ENCODE results near the gene PPP3R1. TPM values are rescaled to one million over a fixed set of nuclear protein-coding genes. Genes with fewer than 3 reads are reported as not detected.
A peak's percentile ranks its signal among the peaks of the same experiment; 100 is the strongest.

The PPP3R1 gene
- total and polyA plus RNA-seq, 12 donors, result 11.8 to 169 (median 52.1) TPM

DNA sequence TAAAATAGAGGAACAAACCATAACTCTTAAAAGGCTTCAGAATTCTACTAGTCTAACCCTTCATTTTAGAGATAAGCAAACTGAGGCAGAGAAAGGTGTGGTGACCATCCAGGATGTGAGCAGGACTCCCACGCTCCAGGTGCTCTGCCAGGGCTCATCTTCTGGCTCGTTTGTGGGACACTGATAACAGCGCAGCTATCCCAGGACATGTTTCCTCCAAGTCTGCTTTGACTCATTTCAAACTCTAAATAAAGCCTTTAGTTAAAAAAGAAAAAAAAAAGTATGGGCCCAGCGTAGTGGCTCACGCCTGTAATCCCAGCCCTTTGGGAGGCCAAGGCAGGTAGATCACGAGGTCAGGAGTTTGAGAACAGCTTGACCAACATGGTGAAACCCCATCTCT, 39.0 kb upstream of the PPP3R1 start:
- Histone ChIP-seq H3K4me1 (replicated peaks in 1 of 2) (peaks cover 0 to 12% of the 10 kb centered on the region in 2 donors), H3K9me3 (replicated peaks in 1 of 3) (no peaks in the 10 kb centered on the region), H3K4me3 (no peak overlapping the region), H3K36me3 (replicated peaks in 1 of 2) (no peaks in the 10 kb centered on the region), H3K27ac (peak overlapping the region in 1 of 5 donors; percentile 3), H3K27me3 (no peaks in the 10 kb centered on the region)
- TF ChIP-seq, protein P1, sequence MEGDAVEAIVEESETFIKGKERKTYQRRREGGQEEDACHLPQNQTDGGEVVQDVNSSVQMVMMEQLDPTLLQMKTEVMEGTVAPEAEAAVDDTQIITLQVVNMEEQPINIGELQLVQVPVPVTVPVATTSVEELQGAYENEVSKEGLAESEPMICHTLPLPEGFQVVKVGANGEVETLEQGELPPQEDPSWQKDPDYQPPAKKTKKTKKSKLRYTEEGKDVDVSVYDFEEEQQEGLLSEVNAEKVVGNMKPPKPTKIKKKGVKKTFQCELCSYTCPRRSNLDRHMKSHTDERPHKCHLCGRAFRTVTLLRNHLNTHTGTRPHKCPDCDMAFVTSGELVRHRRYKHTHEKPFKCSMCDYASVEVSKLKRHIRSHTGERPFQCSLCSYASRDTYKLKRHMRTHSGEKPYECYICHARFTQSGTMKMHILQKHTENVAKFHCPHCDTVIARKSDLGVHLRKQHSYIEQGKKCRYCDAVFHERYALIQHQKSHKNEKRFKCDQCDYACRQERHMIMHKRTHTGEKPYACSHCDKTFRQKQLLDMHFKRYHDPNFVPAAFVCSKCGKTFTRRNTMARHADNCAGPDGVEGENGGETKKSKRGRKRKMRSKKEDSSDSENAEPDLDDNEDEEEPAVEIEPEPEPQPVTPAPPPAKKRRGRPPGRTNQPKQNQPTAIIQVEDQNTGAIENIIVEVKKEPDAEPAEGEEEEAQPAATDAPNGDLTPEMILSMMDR (IDR thresholded peaks at IDR 0.05), result no peak
- no peak for TF ChIP-seq POLR2A (IDR thresholded peaks at IDR 0.05)
- 69 to 81% (median 75%) methylated on average over 6 of the region's 6 CpGs for WGBS, 4 donors
- intact Hi-C loops (cut with DNase I), result no loop called here
- DNase-seq, result no peak

DNA sequence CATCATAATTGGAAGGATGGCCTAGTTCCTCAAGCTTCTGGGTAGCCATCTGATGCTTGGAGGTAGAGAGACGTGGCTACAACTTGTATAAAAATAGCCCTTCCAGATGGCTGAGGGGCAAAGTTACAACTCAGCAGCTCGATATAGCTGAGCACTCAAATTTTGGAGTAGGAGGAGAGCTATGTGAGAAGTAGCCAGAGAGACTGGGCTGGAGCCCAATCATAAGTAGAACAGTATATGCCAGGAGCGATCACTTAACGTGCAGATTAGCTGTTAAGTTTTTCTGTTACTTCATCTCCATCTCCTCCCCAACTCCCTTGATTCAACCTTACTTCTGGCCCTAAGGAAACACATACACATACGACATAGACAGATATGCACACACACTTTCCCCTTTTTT, 38.6 kb upstream of the PPP3R1 start:
- no peaks in the 10 kb centered on the region for H3K9me3 ChIP-seq (replicated peaks in 1 of 3)
- H3K27me3 ChIP-seq, result no peaks in the 10 kb centered on the region
- peaks cover 0 to 12% of the 10 kb centered on the region in 2 donors for H3K4me1 ChIP-seq (replicated peaks in 1 of 2)
- 41 to 72% (median 59%) methylated on average over 5 of the region's 5 CpGs for WGBS, 4 donors
- H3K36me3 ChIP-seq (replicated peaks in 1 of 2), result no peaks in the 10 kb centered on the region
- intact Hi-C loops (cut with DNase I), result no loop called here
- peak overlapping the region in 1 of 5 donors; percentile 3 for H3K27ac ChIP-seq
- H3K4me3 ChIP-seq, result no peak overlapping the region
- TF ChIP-seq, protein P1 (IDR thresholded peaks at IDR 0.05), result no peak
- no peak for TF ChIP-seq POLR2A (IDR thresholded peaks at IDR 0.05)
- peak in 1 of 7 donors; percentile 7 for DNase-seq

DNA sequence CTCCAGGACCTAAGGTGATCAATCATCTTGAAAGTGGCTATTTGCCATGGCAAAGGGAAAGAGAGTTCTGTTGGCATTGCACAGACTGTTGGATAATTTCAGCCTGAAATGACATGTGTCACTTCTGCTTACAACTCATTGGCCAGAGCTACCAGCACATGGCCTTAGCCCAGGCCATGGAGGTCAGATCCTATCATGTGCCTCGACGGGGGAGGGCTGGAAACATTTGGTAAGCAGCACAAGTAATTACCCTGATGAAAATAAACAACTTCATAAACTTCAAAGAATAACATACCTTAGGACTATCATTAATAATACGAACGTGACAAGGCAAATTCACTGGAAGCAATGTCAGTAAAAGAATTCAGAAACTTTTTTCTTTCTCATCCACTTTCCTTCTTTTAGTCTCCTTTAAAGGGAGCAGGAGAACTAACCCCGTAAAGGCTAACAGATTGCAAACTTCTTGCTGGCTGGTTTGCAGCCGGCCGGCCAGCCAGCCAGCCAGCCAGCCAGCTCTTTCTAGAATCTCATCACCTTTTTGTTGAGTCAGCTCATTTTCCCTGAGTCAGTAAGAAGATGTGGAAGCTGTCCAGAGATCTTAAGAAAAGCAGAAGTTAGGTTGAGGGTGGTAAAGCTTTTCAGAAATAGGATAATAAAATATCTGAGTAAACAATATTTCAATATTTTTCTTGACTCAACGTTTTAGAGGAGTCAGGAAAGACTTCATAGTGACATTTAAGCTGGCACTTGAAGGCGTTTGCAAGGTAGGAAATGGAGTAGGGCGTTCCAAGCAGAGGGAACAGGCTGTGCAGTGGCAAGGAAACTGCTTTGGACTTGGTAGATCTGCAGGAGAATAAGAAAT, 35.5 kb upstream of the PPP3R1 start:
- no peaks in the 10 kb centered on the region for H3K9me3 ChIP-seq (replicated peaks in 1 of 3)
- no peak overlapping the region for H3K4me3 ChIP-seq
- peaks cover 0 to 20% of the 10 kb centered on the region in 2 donors for H3K4me1 ChIP-seq (replicated peaks in 1 of 2)
- intact Hi-C loops (cut with DNase I), result no loop called here
- TF ChIP-seq, protein P1 (IDR thresholded peaks at IDR 0.05), result no peak
- TF ChIP-seq POLR2A (IDR thresholded peaks at IDR 0.05), result no peak
- H3K36me3 ChIP-seq (replicated peaks in 1 of 2), result no peaks in the 10 kb centered on the region
- WGBS, 4 donors, result 31 to 37% (median 34%) methylated on average over 10 of the region's 10 CpGs
- peak overlapping the region in 3 of 5 donors; percentile 18 to 64 (median 40) for H3K27ac ChIP-seq
- DNase-seq, result peak in 5 of 7 donors; percentile 23 to 56 (median 32)
- no peaks in the 10 kb centered on the region for H3K27me3 ChIP-seq

DNA sequence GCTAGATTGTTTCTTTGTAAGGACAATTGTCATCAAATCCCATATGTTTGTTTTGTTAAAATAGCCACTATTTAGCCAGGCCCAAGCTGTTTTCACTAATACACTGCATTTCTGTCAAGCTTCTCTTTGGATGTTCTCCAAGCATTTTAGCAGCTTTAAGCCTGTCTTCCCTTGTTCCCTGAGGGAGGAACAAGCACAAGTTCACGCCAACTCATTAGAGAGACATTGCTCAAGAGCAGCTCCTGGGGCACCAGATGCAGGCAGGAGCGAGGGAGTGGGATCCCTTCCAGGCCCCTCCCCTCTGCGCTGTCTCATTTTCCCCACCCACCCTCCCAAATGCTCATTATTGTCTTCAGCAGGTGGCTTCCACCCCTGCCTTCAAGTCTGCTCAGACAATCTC, 32.6 kb upstream of the PPP3R1 start:
- Histone ChIP-seq H3K4me1 (replicated peaks in 1 of 2) (peaks cover 0 to 20% of the 10 kb centered on the region in 2 donors), H3K27me3 (no peaks in the 10 kb centered on the region), H3K9me3 (replicated peaks in 1 of 3) (no peaks in the 10 kb centered on the region), H3K27ac (peak overlapping the region in 1 of 5 donors; percentile 7), H3K36me3 (replicated peaks in 1 of 2) (no peaks in the 10 kb centered on the region), H3K4me3 (no peak overlapping the region)
- no peak for TF ChIP-seq POLR2A (IDR thresholded peaks at IDR 0.05)
- TF ChIP-seq, protein P1 (IDR thresholded peaks at IDR 0.05), result no peak
- peak in 3 of 7 donors; percentile 18 to 29 (median 22) for DNase-seq
- 52 to 66% (median 62%) methylated on average over 3 of the region's 3 CpGs for WGBS, 4 donors
- intact Hi-C loops (cut with DNase I), result no loop called here
